22Rv1 (cell line): ENCODE results near the gene IFT88.

Source experiments
- H3K27ac ChIP-seq: fragments of 450-650 bp; 2 replicates; pipeline ENCODE4 v1.5.1; 2017
- CTCF ChIP-seq: fragments of 450-650 bp; IDR thresholded peaks from 2 replicates; pipeline ENCODE4 v1.5.1; 2017; ENCODE audit warnings: mild to moderate bottlenecking
- ZFX ChIP-seq: fragments of 450-650 bp; IDR thresholded peaks from 2 replicates; pipeline ENCODE4 v1.6.1; 2017; ENCODE audit warnings: antibody characterized with exemption, borderline replicate concordance

IFT88 gene

GRCh38 chr13:20546556-20546955, 20.4 kb upstream of the IFT88 start:
- H3K27ac ChIP-seq: no peak overlapping the region
- TF ChIP-seq CTCF (no peak), ZFX (no peak)

- H3K27ac ChIP-seq: peak overlapping the region; percentile 35
- no peak for TF ChIP-seq CTCF
- no peak for TF ChIP-seq ZFX
These were observed 19.5 kb upstream of the IFT88 start for GRCh38 chr13:20547479-20547908.

GRCh38 chr13:20550799-20551198, 16.2 kb upstream of the IFT88 start:
- no peak overlapping the region for H3K27ac ChIP-seq
- TF ChIP-seq ZFX (no peak), CTCF (no peak)

GRCh38 chr13:20553311-20553710, 13.6 kb upstream of the IFT88 start:
- H3K27ac ChIP-seq: no peak overlapping the region
- TF ChIP-seq ZFX (no peak), CTCF (no peak)

- H3K27ac ChIP-seq: no peak overlapping the region
- TF ChIP-seq ZFX: no peak
- TF ChIP-seq CTCF: no peak
These were observed 8.0 kb upstream of the IFT88 start for GRCh38 chr13:20558982-20559381.

GRCh38 chr13:20559659-20560356, 7.1 kb upstream of the IFT88 start:
- no peak overlapping the region for H3K27ac ChIP-seq
- no peak for TF ChIP-seq CTCF
- TF ChIP-seq ZFX: no peak

- no peak for TF ChIP-seq CTCF
- no peak for TF ChIP-seq ZFX
- no peak overlapping the region for H3K27ac ChIP-seq
These were observed 5.2 kb upstream of the IFT88 start for GRCh38 chr13:20561741-20562140.
